ENCODE measurements around the gene ZSCAN20. TPM values are rescaled to one million over a fixed set of nuclear protein-coding genes. Genes with fewer than 3 reads are reported as not detected.
A peak's percentile ranks its signal among the peaks of the same experiment; 100 is the strongest.

The ZSCAN20 gene
- total and polyA plus RNA-seq, 2 experiments from 2014 or later: 0.91 to 4.9 TPM

- peak; percentile 64 for DNase-seq (ENCODE audit: low spot score)
- Histone ChIP-seq H3K9me2 (ENCODE audit: insufficient read depth) (peaks cover 5% of the 10 kb centered on the region; the same call in 1 of the 2 replicates), H4K20me1 (replicated peaks; ENCODE audit: insufficient read depth) (no peaks in the 10 kb centered on the region; the same call in 1 of the 2 replicates), H3K79me2 (replicated peaks; ENCODE audit: insufficient read depth) (no peaks in the 10 kb centered on the region), H3K27me3 (ENCODE audit: insufficient read depth) (peaks cover 19% of the 10 kb centered on the region), H3K27ac (ENCODE audit: low read depth) (no peak overlapping the region), H3F3A (replicated peaks; ENCODE audit: low read depth) (no peaks in the 10 kb centered on the region), H3K4me1 (ENCODE audit: insufficient read depth) (peaks cover 25% of the 10 kb centered on the region), H2AFZ (no peak overlapping the region), H3K4me2 (peak overlapping the region; percentile 4; the same call in 1 of the 2 replicates), H3K36me3 (ENCODE audit: insufficient read depth) (no peaks in the 10 kb centered on the region), H3K4me3 (no peak overlapping the region)
- H3K27ac Mint-ChIP-seq: no peak overlapping the region
- H3K4me1 Mint-ChIP-seq: peaks cover 18% of the 10 kb centered on the region; the same call in 2 of the 3 replicates
- peak; percentile 63 for ATAC-seq
- no peaks in the 10 kb centered on the region for H3K9me3 Mint-ChIP-seq
- H3K4me3 Mint-ChIP-seq: no peak overlapping the region
- H3K36me3 Mint-ChIP-seq (ENCODE audit: low read depth): no peaks in the 10 kb centered on the region
- peaks cover 2% of the 10 kb centered on the region for H3K27me3 Mint-ChIP-seq (ENCODE audit: insufficient read depth, low read depth, poor library complexity)
- no peak for TF ChIP-seq ETS1 (IDR thresholded peaks at IDR 0.05)
- no peak for TF ChIP-seq ZNF462 (CRISPR knock-in tag; IDR thresholded peaks at IDR 0.05)
- no peak for TF ChIP-seq EZH2phosphoT487 (IDR thresholded peaks at IDR 0.05; ENCODE audit: unreplicated experiment)
- no peak for TF ChIP-seq CTCF (conservative IDR thresholded peaks at IDR 0.05; ENCODE audit: low read depth in 2 of 2)
- TF ChIP-seq JUNB (IDR thresholded peaks at IDR 0.05; ENCODE audit: unreplicated experiment): no peak
- TF ChIP-seq NANOG (IDR thresholded peaks at IDR 0.05; ENCODE audit: borderline replicate concordance): no peak
- no peak for TF ChIP-seq REST (IDR thresholded peaks at IDR 0.05; ENCODE audit: unreplicated experiment)
These were observed 48.2 kb upstream of the ZSCAN20 start for GRCh38 chr1:33424205-33424604.

Data from GM23338 (cell line).